ENCODE measurements around the gene KRTAP2-4.

- no peak for TF ChIP-seq POLR2A (IDR thresholded peaks at IDR 0.05)
- TF ChIP-seq, protein P1, sequence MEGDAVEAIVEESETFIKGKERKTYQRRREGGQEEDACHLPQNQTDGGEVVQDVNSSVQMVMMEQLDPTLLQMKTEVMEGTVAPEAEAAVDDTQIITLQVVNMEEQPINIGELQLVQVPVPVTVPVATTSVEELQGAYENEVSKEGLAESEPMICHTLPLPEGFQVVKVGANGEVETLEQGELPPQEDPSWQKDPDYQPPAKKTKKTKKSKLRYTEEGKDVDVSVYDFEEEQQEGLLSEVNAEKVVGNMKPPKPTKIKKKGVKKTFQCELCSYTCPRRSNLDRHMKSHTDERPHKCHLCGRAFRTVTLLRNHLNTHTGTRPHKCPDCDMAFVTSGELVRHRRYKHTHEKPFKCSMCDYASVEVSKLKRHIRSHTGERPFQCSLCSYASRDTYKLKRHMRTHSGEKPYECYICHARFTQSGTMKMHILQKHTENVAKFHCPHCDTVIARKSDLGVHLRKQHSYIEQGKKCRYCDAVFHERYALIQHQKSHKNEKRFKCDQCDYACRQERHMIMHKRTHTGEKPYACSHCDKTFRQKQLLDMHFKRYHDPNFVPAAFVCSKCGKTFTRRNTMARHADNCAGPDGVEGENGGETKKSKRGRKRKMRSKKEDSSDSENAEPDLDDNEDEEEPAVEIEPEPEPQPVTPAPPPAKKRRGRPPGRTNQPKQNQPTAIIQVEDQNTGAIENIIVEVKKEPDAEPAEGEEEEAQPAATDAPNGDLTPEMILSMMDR (IDR thresholded peaks at IDR 0.05): no peak
These were observed 46.3 kb downstream of the KRTAP2-4 start for GRCh38 chr17:41019415-41019814.
